Muscle of arm (tissue), 12 donors: ENCODE results near the gene PHETA1. TPM values are rescaled to one million over a fixed set of nuclear protein-coding genes. Genes with fewer than 3 reads are reported as not detected.
"Not testable (repeated sequence)": the region's sequence is repeated elsewhere in the genome, so short reads cannot be mapped to it uniquely, and the experiment has no call there.

ENCODE experiments used
- DNase-seq: peaks from one replicate; pipeline ENCODE4 v3.0.0-alpha.2; 2013
- polyA plus RNA-seq, 12 donors: library from polyadenylated mRNA; unstranded; fragments of 120-200 nt; gene quantifications; one replicate each; pipeline ENCODE4 v1.2.1, GENCODE V29; 2013; ENCODE audit not compliant: insufficient read length in 12 of 12

PHETA1 gene
- polyA plus RNA-seq, 12 donors, result 5.6 to 21.1 (median 6.6) TPM; not detected in 1

DNA sequence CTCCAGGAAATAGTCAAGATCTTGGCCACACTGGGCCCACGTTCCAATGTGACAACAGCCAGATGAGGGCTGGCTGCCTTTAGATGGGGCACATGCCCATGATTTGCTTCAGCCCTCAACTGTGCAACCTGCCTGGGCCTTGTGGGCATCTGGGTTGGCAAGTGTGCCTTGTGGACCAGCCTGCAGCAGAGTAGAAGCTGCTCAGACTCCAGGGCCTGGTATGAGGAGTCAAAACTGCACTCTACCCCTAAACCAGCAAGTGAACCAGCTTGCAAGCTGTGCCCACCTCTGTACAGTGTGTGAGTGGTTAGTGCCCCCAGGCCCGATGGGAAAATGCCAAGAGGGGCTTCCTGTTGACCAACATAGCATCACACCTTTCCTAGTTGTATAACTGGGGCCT is 17.9 kb downstream of the PHETA1 start:
- DNase-seq, result no peak

DNA sequence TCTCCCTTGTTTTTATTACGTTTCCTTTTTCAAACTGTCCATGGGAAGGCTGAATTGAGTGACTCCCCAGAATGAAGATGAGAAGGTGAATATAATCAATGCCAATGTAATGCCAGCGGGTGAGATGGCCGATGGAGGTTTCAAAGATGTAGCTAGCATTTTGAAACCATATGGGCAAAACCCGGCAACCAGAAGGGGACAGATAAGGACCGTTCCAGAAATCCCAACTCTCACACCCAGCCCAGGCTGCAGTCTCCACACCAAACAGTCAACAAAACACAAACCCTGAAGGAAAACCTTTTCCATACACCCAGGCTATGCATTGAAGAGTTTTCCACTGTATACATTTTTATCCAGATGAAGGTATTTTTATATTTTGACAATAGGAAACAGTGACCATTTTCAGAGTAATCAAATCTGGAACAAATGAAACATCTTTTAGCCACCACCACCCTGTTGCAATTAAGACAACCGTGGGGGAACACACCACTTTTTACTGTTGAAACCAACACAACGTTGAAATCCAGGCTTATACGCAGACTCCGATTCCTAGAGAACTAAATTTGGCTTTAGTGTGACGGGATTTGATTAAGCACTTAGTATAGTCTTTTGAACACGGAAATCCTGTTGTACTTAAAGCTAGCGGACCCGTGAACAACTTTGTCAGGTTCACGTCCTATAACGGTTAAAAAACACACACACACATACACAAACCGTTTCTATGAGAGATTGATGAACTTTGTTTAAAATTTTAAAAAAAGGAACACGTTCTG is 19.0 kb downstream of the PHETA1 start:
- no peak for DNase-seq

DNA sequence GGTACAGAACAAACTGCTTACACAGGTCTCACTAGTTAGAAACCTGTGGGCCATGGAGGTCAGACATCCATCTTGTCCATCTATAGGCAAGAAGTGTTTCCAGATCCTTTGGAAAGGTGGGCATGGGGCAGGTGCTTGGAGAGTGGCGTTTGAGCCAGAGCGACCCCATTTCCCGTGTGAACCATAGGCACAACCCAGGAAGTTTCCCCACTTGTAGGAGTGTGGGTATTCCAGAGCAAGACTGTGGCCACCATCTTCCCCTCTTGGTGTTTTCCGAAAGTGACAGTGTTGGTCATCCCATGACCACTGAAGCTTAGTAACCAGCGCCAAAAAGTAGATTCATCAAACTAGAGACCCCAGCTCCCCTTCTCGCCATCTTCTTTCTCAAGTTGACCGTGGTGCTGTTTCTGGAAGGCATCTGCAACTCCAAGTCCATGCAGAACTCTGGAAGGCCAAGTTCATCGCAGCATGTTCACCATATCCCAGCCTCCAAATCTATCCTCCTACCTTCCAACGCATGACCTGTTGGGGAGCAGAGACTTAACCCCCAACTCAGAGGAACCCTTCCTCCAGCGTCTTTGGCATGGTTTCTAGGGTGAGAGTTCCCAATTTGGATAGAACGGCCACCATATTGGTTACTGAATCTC is 19.7 kb downstream of the PHETA1 start:
- no peak for DNase-seq

DNA sequence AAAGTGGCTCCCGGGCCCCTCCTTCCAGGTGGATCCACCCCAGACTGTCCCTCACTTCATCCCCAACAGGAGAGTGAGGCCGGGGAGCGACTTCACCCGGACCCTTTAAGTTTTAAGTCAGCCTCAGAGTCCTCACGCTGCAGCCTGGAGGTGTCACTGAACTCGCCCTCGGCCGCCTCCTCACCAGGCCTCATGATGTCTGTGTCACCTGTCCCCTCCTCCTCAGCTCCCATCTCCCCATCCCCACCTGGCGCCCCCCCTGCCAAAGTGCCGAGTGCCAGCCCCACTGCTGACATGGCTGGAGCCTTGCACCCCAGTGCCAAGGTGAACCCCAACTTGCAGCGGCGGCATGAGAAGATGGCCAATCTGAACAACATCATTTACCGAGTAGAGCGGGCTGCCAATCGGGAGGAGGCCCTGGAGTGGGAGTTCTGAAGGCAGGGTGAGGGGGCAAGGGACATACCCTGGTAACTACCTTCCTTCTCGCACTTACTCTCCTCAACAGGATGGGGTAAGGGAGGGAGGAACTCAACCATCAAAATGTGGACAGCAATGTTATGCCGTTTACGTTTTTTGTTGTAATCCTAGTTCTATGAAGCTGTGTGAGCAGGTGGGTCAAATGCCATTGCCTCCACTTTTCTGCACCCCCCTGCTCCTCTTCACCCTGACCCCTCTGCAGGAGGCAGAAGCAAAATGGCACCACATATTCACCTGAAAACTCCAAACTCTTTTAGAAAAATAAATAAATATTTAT is 20.8 kb downstream of the PHETA1 start:
- DNase-seq, result no peak

DNA sequence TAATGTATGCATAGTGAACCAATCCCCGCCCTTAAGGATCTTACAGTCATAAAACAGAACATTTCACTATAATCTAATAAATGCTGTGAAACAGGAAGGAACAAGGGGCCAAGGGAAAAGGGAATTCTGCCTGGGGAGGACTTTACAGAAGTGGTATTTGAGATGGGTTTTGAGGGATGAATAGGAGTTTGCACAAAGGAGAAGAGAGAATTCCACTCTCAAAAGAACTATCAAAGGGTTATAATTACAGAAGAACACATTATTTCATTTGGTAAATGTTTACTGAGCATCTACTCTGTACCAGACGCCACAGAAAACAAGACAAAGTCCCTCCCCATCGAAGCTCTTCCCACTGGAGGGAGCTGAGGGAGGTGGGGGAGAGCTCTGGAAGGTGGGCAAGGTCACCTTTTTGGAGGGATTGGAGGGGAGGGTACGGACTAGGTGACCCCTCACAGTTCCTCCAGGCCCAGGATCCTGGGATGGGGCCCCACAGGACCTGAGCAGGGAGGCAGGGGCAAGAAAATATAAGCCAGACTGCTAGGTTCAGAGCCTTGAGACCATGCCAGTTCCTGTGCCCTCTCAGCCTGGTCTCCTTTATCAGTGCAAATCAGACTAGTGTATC is 24.5 kb downstream of the PHETA1 start:
- DNase-seq, result no peak

DNA sequence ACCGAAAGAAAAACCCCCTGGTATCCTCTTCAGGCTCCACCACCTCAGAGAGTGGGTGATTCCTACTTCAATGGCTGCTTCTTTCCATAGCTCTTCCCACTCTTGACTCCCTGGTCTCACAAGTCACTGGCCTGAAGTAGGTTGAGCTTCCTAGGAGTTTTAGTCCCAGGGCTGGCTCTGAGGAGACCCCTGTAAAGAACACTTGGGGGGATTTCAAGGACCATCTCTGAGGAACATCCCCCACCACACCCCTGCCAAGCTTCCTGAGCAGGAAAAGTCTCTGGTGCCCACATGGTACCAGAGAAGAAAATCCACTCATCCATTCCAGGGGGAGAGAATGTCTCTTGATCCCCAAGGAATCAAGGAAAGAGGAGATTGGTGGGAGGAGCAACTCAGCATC is 25.7 kb downstream of the PHETA1 start:
- DNase-seq, result no peak

DNA sequence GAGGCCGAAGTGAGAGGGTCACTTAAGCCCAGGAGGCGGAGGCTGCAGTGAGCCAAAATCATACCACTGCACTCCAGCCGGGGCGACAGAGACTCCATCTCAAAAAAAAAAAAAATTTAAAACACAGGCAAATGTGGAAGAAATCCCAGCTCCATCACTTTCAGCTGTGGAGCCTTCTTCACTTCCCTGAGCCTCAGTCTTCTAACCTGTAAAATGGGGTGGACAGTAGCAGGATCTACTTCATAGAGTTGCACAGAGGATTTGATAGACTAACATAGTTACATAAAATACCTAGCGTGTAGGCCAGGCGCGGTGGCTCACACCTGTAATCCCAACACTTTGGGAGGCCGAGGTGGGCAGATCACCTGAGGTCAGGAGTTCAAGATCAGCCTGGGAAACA is 26.5 kb downstream of the PHETA1 start:
- no peak for DNase-seq

DNA sequence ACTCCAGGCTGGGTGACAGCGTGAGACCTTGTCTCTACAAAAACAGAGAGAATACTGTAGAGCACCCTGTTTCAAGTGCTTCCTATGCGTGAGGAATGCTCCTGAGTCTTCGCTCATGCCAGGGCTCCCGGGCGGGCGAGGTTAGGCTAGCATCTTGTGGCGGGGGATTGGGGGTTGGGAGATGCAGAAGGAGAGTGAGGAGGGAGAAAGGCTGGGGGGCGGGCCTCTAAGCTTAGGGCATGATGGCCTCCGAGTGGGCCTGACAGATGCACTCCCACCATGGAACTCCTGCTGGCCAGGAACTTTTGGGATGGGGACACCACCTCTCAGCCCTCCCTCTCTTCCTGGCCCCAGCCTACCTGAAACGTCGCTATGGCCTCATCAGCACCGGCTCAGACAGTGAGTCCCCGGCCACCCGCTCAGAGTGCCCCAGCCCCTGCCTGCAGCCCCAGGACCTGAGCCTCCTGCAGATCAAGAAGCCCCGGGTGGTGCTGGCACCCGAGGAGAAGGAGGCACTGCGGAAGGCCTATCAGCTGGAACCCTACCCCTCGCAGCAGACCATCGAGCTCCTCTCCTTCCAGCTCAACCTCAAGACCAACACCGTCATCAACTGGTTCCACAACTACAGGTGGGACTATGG is 27.3 kb downstream of the PHETA1 start:
- DNase-seq, result no peak

DNA sequence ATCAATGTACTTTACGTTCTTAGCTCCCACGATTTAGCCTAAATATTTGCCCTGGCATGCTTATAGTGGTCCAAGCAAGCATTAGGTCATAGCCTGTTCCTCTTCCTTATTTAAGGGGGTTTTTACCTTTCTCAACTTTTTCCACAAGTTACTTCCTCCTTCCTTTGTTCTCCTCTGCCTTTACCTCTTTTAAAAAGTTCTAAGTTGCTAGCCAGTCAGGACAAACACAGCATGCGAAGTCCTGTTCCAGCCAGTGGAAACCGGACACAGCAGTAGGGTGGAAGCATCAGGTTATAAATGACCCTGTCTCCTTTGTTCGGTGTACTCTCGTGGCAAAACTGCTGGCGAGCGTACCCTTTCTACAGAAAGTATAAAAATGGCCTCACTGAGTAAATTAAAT is 28.2 kb downstream of the PHETA1 start:
- DNase-seq, result not testable (repeated sequence)

DNA sequence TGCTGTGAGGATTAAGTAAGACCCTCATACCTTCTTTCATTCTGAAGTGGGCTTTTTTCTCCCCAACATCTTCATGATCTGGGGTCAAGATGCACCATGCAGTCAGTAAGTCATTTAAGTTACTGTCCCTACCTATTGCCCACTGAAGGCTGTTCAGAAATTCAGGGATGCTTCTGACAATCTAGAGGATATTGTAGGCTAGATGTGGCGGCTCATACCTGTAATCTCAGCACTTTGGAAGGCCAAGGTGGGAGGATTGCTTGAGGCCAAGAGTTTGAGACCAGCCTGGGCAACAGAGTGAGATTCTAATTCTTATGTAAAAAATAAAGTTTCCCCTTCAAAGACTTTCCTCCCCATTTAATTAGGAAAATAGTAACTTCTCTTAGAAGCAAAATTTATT is 28.7 kb downstream of the PHETA1 start:
- DNase-seq, result no peak

DNA sequence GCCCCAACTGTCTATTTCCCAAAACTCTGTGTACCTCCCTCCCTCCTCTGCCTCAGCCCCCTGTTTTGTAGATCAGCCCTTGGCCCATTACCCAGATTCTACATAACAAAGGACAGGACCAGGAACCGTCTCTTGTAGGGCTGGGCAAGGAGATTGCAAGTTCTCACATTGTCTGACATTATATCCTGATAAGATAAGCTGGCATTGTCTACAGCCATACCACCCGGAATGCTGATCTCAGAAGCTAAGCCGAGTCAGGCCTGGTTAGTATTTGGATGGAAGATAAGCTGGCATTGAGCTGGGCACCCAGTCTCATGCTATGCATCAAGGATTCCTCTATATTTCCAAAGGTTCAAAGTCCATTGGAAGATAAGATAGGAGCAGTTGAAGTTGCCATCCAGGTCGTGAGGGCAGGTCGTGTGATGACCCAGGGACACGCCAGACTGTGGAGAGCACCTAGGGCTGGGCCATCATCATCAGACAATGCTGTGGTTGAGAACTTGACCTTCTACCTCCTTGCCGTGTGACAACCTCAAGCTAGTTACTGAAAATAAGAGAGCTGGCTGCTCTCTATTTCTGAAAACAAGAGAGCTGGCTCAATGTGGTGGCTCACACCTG is 29.5 kb downstream of the PHETA1 start:
- no peak for DNase-seq

DNA sequence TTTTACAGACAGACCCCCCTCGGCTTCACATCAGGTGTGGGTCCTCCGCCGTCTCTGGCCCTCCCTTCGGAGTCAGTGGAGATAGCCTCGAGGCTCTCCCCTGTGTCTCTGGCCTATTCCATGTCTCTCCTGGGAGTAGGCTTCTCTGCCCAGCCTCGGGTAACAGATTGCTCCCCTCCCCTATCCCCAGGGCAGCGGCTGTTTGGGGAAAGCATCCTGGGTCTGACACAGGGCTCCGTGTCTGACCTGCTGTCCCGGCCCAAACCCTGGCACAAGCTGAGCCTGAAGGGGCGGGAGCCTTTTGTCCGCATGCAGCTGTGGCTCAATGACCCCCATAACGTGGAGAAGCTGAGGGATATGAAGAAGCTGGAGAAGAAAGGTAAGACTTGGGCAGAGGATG is 30.8 kb downstream of the PHETA1 start:
- no peak for DNase-seq

DNA sequence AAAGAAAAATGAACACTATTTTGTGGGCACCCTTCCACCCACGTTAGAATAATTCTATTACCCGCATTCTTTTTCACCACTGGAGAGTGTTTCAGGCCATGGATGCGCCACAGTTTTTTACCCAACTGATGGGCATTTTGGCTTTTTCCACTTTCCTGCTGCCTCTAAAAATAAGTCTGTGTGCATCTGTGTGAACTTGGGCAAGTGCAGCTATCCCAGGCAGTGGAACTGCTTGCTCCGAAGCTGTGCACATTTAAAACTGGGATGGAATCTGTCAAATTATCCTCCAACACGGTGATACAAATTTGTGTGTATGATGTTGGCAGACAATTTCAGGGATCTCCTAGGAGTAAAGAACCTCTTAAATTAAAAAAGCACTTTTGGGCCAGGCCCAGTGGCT is 31.5 kb downstream of the PHETA1 start:
- DNase-seq, result no peak

DNA sequence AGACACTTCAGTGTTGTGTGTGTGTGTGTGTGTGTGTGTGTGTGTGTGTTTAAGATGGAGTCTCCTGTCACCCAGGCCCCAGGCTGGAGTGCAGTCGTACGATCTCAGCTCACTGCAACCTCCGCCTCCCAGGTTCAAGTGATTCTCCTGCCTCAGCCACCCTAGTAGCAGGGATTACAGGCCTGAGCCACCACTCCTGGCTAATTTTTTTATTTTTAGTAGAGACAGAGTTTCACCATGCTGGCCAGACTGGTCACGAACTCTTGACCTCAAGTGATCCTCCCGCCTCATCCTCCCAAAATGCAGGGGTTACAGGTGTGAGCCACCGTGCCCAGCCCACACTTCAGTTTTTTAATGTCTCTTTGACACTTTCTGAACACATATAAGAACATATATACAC is 32.5 kb downstream of the PHETA1 start:
- DNase-seq, result not testable (repeated sequence)

DNA sequence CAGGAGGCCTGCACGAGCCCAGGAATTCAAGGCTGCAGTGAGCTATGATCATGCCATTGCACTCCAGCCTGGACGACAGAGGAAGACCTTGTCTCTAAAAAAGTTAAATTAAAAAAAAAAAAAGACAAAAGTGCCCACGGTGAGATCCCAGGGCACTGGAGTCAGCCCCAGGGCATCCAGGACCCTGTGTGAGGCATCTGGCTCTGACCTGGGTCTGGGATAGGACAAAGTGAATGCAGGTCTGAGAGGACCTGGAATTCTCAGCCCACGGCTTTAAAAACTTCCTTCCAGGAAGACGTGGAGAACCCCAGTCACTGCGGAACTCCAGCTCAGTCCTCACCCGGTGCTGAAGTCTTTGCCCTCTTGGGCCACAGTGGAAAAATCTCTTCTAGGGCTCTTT is 33.1 kb downstream of the PHETA1 start:
- no peak for DNase-seq

DNA sequence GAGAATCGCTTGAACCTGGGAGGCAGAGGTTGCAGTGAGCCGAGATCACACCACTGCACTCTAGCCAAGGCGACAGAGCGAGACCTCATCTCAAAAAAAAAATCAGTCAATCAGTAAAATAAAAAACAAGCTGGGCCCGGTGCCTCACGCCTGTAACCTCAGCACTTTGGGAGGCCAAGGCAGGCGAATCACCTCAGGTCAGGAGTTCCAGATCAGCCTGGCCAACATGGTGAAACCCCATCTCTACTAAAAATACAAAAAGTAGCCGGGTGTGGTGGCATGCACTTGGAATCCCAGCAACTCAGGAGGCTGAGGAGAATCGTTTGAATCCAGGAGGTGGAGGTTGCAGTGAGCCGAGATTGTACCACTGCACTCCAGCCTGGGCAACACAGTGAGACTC is 33.6 kb downstream of the PHETA1 start:
- not testable (repeated sequence) for DNase-seq

DNA sequence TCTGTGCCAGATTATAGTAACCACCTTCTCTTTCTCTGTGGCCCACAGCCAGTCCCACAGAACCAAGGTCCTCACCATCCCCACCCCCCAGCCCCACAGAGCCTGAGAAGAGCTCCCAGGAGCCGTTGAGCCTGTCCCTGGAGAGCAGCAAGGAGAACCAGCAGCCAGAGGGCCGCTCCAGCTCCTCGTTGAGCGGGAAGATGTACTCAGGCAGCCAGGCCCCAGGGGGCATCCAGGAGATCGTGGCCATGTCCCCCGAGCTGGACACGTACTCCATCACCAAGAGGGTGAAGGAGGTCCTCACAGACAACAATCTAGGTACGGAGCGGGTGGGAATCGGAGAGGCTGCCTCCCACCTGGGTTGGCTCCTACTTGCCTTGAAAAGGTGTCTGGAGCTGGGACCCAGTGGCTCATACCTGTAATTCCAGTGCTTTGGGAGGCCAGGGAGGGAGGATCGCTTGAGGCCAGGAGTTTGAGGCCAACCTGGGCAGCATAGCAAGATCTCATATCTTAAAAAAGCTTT is 34.4 kb downstream of the PHETA1 start:
- no peak for DNase-seq

DNA sequence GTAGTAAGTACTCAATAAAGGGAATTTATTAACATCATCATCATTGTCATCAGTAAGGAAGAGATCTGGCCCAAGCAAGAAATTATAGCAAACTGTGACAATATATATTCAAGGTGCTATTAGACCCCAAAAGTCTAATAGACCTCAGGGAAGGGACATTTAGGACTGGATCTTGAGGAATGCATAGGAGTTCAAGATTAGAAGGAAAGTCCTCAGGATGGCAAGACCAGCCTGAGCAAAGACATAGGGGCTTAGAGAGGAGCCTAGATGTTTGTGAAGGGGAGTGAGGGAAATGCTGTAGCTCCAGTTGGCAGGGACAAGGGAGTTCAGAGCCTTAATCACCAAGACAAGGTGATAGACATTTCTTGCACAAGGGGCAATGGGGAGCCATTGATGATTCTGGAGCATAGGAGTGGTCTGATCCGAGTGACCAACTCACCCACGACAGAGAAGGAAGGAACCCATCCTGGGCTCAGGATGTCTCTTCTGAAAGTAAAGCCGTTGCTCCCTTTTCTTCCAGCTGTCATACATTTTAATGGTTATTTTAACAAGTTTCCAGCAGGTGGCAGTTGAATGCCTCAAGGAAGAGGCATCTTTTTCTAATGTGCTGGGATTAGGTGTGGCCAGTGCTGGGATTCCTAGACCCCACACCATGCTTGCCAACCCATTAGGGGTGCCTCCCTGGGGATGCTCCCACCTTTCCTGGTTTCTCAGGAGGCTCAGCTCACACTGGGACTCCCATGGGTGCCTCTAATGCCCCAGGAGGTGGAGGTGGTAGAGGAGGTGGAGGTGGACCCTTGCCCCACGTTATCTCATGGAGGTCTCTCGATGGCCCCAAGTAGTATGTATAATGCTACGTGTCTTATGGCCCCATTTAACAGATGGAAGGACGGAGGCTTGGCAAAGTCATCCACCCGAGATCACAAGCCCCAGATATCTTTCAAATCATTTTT is 37.8 kb downstream of the PHETA1 start:
- no peak for DNase-seq

DNA sequence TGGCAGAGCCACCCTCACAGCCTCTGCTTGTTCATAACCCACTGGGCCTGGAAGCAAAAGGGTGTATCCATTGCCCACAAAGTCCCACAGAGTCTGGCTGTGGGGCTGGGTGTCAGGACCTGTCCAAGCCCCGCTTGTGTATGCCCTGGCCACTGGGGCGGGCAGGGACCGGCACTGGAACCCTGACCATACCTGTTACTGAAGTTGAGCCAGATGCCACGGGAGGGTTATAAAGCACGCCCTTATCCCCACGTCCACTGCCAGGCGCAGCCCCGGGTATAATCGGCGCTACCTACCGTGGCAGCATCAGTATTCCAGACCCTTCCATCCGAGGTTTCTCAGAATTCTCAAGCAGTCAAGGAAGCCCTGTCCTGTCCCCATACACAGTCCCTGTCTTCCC is 40.8 kb downstream of the PHETA1 start:
- DNase-seq, result no peak

DNA sequence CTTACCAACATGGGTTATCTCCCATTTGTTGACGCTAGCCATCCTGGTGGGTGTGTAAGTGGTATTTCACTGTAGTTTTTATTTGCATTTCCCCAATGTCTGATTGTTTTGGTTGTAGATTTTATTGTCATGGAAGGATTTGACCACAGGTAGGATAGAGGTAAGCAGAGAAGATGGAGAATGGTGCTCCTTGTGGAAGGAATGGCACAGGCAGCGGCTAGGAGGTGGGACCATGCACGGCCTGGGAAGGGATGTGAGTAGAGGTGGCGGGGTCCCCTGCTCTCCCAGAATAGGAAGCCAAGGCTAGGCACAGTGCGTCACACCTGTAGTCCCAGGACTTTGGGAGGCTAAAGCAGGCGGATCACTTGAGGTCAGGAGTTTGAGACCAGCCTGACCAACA is 41.4 kb downstream of the PHETA1 start:
- DNase-seq, result no peak
